B cell (primary cell): ENCODE results near the gene ZNF592. TPM values are rescaled to one million over a fixed set of nuclear protein-coding genes. Genes with fewer than 3 reads are reported as not detected.
A peak's percentile ranks its signal among the peaks of the same experiment; 100 is the strongest.

Experiments used
- ATAC-seq: fragments of 200-7000 bp; cut with Tn5 transposase; one replicate; pipeline ENCODE4 v1.10.0; 2021; ENCODE audit warnings: low read depth, mild to moderate bottlenecking, moderate number of reproducible peaks, moderate library complexity
- CTCF ChIA-PET: fragments of 350-600 bp; sonication (Branson Sonifier 250); formaldehyde crosslinking; loops from one replicate; lab custom pipeline; 2021; ENCODE audit warnings: antibody characterized with exemption, inconsistent platforms; lab: Charles Lee
- POLR2A ChIA-PET: fragments of 350-600 bp; sonication (Branson Sonifier 250); formaldehyde crosslinking; loops from one replicate; lab custom pipeline; 2021; ENCODE audit warnings: antibody characterized with exemption; lab: Charles Lee
- DNase-seq: peaks from one replicate; pipeline ENCODE4 v3.0.0; 2013
- H2AFZ ChIP-seq: 2 replicates; pipeline ENCODE4 v1.6.1; 2012; ENCODE audit warnings: mild to moderate bottlenecking, low read depth, low read length; ENCODE audit not compliant: insufficient read depth, poor library complexity, severe bottlenecking
- H3K27ac ChIP-seq, 2 donors: 1 replicate in 1 of 2; 2 replicates in 1 of 2; pipeline ENCODE4 v1.5.1; 2012 to 2013; ENCODE audit warnings: low read length in 2 of 2, mild to moderate bottlenecking in 2 of 2, moderate library complexity in 1 of 2
- H3K27me3 ChIP-seq, 4 experiments: fragments of 200-600 bp in 1 of 4; sonication (generic) in 1 of 4; replicated peaks in 1 of 4; 1 replicate in 2 of 4; 2 replicates in 2 of 4; pipeline versions ENCODE4 v1.6.1 to v1.7.0; 2013 to 2016; ENCODE audit warnings: low read length in 3 of 4, mild to moderate bottlenecking in 2 of 4, mixed read lengths in 1 of 4, moderate library complexity in 1 of 4; ENCODE audit not compliant: insufficient read depth in 4 of 4, control insufficient read depth in 3 of 4; ENCODE audit errors: control extremely low read depth in 1 of 4
- H3K36me3 ChIP-seq, 2 experiments: replicated peaks in 1 of 2; 1 replicate in 1 of 2; 2 replicates in 1 of 2; pipeline versions ENCODE4 v1.6.1 to v1.7.1; 2013; ENCODE audit warnings: low read length in 1 of 2; ENCODE audit not compliant: insufficient read depth in 2 of 2, control insufficient read depth in 1 of 2; ENCODE audit errors: control extremely low read depth in 1 of 2, extremely low read depth in 1 of 2
- H3K4me1 ChIP-seq, 2 donors: fragments of 200-600 bp in 1 of 2; sonication (generic) in 1 of 2; 1 replicate in 1 of 2; 2 replicates in 1 of 2; pipeline versions ENCODE4 v1.5.1 to v1.6.1; 2013 to 2017; ENCODE audit warnings: low read length in 2 of 2; ENCODE audit not compliant: control insufficient read depth in 2 of 2, insufficient read depth in 2 of 2
- H3K4me2 ChIP-seq: replicated peaks from 2 replicates; pipeline ENCODE3; 2012; ENCODE audit warnings: mild to moderate bottlenecking, low read depth, low read length; ENCODE audit not compliant: poor library complexity, severe bottlenecking
- H3K4me3 ChIP-seq, 5 experiments: fragments of 200-600 bp in 1 of 5; sonication (generic) in 1 of 5; 1 replicate in 3 of 5; 2 replicates in 2 of 5; pipeline versions ENCODE4 v1.5.1 to v1.7.0; 2011 to 2016; ENCODE audit warnings: low read length in 4 of 5, mild to moderate bottlenecking in 4 of 5, low read depth in 2 of 5, control low read depth in 1 of 5, moderate library complexity in 1 of 5; ENCODE audit not compliant: insufficient read depth in 1 of 5; ENCODE audit errors: control extremely low read depth in 1 of 5, extremely low read depth in 1 of 5
- H3K79me2 ChIP-seq: fragments of 200-600 bp; sonication (generic); one replicate; pipeline ENCODE4 v1.6.0; 2016; ENCODE audit warnings: low read length; ENCODE audit not compliant: control insufficient read depth, insufficient read depth
- H3K9ac ChIP-seq: fragments of 200-600 bp; sonication (generic); 2 replicates; pipeline ENCODE4 v1.6.1; 2017; ENCODE audit warnings: mild to moderate bottlenecking, low read length, moderate library complexity
- H3K9me3 ChIP-seq, 3 donors: one replicate each; pipeline versions ENCODE4 v1.6.1 to v1.7.1; 2013; ENCODE audit warnings: low read length in 2 of 3; ENCODE audit not compliant: control insufficient read depth in 2 of 3, insufficient read depth in 1 of 3; ENCODE audit errors: control extremely low read depth in 1 of 3
- H4K20me1 ChIP-seq: 2 replicates; pipeline ENCODE4 v1.6.0; 2012; ENCODE audit warnings: mild to moderate bottlenecking, low read length; ENCODE audit not compliant: insufficient read depth, control insufficient read depth, poor library complexity, severe bottlenecking
- H3K27ac Mint-ChIP-seq: one replicate; pipeline ENCODE4 v1.8.0; 2021; ENCODE audit warnings: mixed read lengths
- H3K27me3 Mint-ChIP-seq: one replicate; pipeline ENCODE4 v1.8.0; 2021; ENCODE audit warnings: mixed read lengths
- H3K4me1 Mint-ChIP-seq: one replicate; pipeline ENCODE4 v1.8.0; 2021; ENCODE audit warnings: mixed read lengths
- H3K4me3 Mint-ChIP-seq: one replicate; pipeline ENCODE4 v1.8.0; 2021; ENCODE audit warnings: mixed read lengths
- H3K9me3 Mint-ChIP-seq: one replicate; pipeline ENCODE4 v1.8.0; 2022; ENCODE audit warnings: mixed read lengths; ENCODE audit not compliant: insufficient read depth
- EZH2 ChIP-seq: IDR thresholded peaks from 2 replicates; pipeline ENCODE4 v1.6.1; 2012; ENCODE audit warnings: borderline replicate concordance, low read depth, mild to moderate bottlenecking, moderate library complexity, low read length; ENCODE audit not compliant: insufficient read depth, poor library complexity, severe bottlenecking
- WGBS: methylation state at CpG from one replicate; pipeline ENCODE4 v1.1.5; 2013; ENCODE audit warnings: missing lambda C conversion rate; ENCODE audit not compliant: insufficient coverage; 5-methylcytosine and 5-hydroxymethylcytosine counted together
- intact Hi-C: fragments of 100-400 bp; cut with micrococcal nuclease; formaldehyde crosslinking; loops from one replicate; pipeline ENCODE4 v1.10.0; 2022
- polyA plus RNA-seq: library from polyadenylated mRNA; depleted of rRNA; stranded (reverse); fragments of >200 nt; gene quantifications from 2 replicates; pipeline ENCODE4 v1.2.3, GENCODE V29; 2012
- total RNA-seq, 2 donors: library from RNA; stranded (reverse); fragments of 120-200 nt in 1 of 2; gene quantifications; 1 replicate in 1 of 2; 2 replicates in 1 of 2; pipeline versions ENCODE4 v1.2.3 to v1.2.4, GENCODE V29; 2013 to 2022
- TF ChIP-seq, protein P1 (sequence below): fragments of 200-600 bp; IDR thresholded peaks from one replicate; pipeline ENCODE4 v1.8.0; 2022; ENCODE audit warnings: antibody characterized with exemption, mild to moderate bottlenecking

The ZNF592 gene
- total and polyA plus RNA-seq, 2 donors (not counting 1 experiment from before 2014, with no cell fraction given) = 35.8 to 64.4 TPM

DNA sequence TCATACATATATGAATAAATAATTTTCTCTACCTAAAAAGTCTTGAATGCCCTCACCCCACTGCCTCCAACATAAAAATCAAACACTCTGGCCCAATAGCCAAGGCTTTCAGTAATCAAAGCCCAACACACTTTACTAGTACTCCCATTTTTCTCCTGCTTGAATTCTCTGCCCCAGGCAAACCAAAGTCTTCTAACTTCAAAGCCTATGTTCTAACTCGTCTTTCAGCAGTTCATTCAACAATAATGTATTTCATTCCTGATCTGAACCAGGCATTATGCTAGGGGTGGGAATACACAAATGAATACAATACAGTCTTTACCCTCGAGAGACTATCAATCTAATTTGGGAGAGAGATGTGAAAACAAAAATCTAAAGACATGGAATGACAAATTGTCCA is 11.4 kb upstream of the ZNF592 start:
- Histone ChIP-seq H4K20me1 (no peaks in the 10 kb centered on the region), H2AFZ (no peak overlapping the region), H3K4me1 (peaks cover 35 to 44% of the 10 kb centered on the region in 2 donors), H3K9me3 (no peaks in the 10 kb centered on the region), H3K36me3 (no peaks in the 10 kb centered on the region), H3K9ac (no peak overlapping the region), H3K79me2 (peaks cover 16% of the 10 kb centered on the region), H3K4me2 (no peak overlapping the region), H3K4me3 (no peak overlapping the region), H3K27me3 (no peaks in the 10 kb centered on the region), H3K27ac (no peak overlapping the region)
- H3K9me3 Mint-ChIP-seq = no peaks in the 10 kb centered on the region
- peak overlapping the region; percentile 3 for H3K27ac Mint-ChIP-seq
- no peaks in the 10 kb centered on the region for H3K27me3 Mint-ChIP-seq
- no CpG with 5 or more reads among the region's 2 CpGs for WGBS
- no peak overlapping the region for H3K4me3 Mint-ChIP-seq
- intact Hi-C loops = no loop called here
- DNase-seq (no peak), ATAC-seq (no peak)
- peaks cover 34% of the 10 kb centered on the region for H3K4me1 Mint-ChIP-seq
- ChIA-PET POLR2A (interaction anchor here (3.9 to 4.7 kb wide), 2 partner anchors 10 to 21 kb away, joined by 28 to 48 read pairs; partner anchors contain the start of gene SEC11A), CTCF (interaction anchor here (3.3 to 4.0 kb wide), 3 partner anchors 10 to 17 kb away, joined by 19 to 21 read pairs (median 21); no protein-coding TSS in a partner anchor)
- TF ChIP-seq, protein P1, sequence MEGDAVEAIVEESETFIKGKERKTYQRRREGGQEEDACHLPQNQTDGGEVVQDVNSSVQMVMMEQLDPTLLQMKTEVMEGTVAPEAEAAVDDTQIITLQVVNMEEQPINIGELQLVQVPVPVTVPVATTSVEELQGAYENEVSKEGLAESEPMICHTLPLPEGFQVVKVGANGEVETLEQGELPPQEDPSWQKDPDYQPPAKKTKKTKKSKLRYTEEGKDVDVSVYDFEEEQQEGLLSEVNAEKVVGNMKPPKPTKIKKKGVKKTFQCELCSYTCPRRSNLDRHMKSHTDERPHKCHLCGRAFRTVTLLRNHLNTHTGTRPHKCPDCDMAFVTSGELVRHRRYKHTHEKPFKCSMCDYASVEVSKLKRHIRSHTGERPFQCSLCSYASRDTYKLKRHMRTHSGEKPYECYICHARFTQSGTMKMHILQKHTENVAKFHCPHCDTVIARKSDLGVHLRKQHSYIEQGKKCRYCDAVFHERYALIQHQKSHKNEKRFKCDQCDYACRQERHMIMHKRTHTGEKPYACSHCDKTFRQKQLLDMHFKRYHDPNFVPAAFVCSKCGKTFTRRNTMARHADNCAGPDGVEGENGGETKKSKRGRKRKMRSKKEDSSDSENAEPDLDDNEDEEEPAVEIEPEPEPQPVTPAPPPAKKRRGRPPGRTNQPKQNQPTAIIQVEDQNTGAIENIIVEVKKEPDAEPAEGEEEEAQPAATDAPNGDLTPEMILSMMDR = no peak
- no peak for TF ChIP-seq EZH2

DNA sequence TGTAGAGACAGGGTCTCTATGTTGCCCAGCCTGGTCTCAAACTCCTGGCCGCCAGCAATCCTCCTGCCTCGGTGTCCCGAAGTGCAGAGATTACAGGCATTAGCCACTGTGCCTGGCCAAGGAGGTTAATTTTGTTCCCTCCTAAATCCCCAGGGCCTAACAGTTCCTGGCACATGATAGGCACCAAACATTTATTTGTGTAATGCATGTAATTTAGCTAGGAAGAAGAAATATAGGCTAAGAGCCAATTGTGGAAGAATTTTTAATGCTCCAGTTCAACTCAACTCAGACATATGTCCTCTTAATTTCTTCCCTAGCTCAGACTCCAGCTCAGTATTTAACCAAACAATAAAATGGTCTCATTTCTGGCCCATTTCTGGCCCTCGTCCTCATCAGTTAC is 7.7 kb upstream of the ZNF592 start:
- Histone ChIP-seq H3K4me1 (peaks cover 18 to 25% of the 10 kb centered on the region in 2 donors), H3K27ac (no peak overlapping the region), H4K20me1 (no peaks in the 10 kb centered on the region), H3K4me3 (no peak overlapping the region), H3K36me3 (peaks cover 0 to 3% of the 10 kb centered on the region in 2 experiments), H2AFZ (no peak overlapping the region), H3K27me3 (no peaks in the 10 kb centered on the region), H3K79me2 (peaks cover 34% of the 10 kb centered on the region), H3K4me2 (no peak overlapping the region), H3K9me3 (no peaks in the 10 kb centered on the region), H3K9ac (no peak overlapping the region)
- 98% methylated on average over 4 of the region's 4 CpGs for WGBS
- intact Hi-C loops = no loop called here
- Mint-ChIP-seq H3K9me3 (no peaks in the 10 kb centered on the region), H3K4me1 (peaks cover 23% of the 10 kb centered on the region), H3K4me3 (no peak overlapping the region), H3K27ac (no peak overlapping the region), H3K27me3 (no peaks in the 10 kb centered on the region)
- ATAC-seq (no peak), DNase-seq (no peak)
- CTCF ChIA-PET = no interaction called here
- no peak for TF ChIP-seq EZH2
- TF ChIP-seq, protein P1 = no peak
- POLR2A ChIA-PET = no interaction called here
